Body of pancreas (tissue), 4 donors: Measurements from ENCODE around the gene RFX5.

Source experiments
- POLR2A ChIP-seq, 3 donors: fragments of 450-650 bp; IDR thresholded peaks; one replicate each; pipeline ENCODE4 v1.6.1; 2016; ENCODE audit warnings: antibody characterized with exemption in 3 of 3, mild to moderate bottlenecking in 2 of 3
- TF ChIP-seq, protein P1 (sequence below), 7 experiments: fragments of 450-650 bp in 4 of 7; fragments of 200-600 bp in 3 of 7; sonication (generic) in 3 of 7; IDR thresholded peaks; one replicate each; pipeline ENCODE4 v1.5.1; 2016 to 2019; ENCODE audit warnings: antibody characterized with exemption in 7 of 7

DNA sequence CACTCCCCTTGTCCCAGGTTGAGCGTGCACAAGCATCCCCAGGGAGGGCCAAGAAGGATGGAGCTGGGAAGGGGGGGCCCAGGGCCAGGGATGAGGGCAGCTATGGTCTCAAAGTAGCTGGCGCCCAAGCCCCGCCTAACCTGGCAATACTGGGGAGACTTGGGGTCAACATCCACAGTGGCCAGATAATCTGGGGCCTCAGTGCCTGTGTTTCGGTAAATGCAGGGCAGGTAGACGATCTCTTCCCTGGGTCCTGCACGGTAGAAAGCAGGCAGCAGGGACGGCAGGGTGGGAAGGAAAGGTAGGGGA lies 22.2 kb upstream of the RFX5 start:
- TF ChIP-seq, protein P1, sequence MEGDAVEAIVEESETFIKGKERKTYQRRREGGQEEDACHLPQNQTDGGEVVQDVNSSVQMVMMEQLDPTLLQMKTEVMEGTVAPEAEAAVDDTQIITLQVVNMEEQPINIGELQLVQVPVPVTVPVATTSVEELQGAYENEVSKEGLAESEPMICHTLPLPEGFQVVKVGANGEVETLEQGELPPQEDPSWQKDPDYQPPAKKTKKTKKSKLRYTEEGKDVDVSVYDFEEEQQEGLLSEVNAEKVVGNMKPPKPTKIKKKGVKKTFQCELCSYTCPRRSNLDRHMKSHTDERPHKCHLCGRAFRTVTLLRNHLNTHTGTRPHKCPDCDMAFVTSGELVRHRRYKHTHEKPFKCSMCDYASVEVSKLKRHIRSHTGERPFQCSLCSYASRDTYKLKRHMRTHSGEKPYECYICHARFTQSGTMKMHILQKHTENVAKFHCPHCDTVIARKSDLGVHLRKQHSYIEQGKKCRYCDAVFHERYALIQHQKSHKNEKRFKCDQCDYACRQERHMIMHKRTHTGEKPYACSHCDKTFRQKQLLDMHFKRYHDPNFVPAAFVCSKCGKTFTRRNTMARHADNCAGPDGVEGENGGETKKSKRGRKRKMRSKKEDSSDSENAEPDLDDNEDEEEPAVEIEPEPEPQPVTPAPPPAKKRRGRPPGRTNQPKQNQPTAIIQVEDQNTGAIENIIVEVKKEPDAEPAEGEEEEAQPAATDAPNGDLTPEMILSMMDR (IDR thresholded peaks at IDR 0.05) = no peak
- TF ChIP-seq POLR2A (IDR thresholded peaks at IDR 0.05) = no peak
